Vagina (tissue), 2 donors: ENCODE data around the gene GLB1L3. TPM values are rescaled to one million over a fixed set of nuclear protein-coding genes. Genes with fewer than 3 reads are reported as not detected.

ENCODE experiments used
- DNase-seq, 2 donors: peaks; one replicate each; pipeline ENCODE4 v3.0.0-alpha.2; 2017; ENCODE audit errors: extremely low spot score in 2 of 2
- H3K27ac ChIP-seq: fragments of 200-600 bp; sonication (generic); one replicate; pipeline ENCODE4 v1.5.1; 2019
- H3K27me3 ChIP-seq: fragments of 200-600 bp; sonication (generic); one replicate; pipeline ENCODE4 v1.5.1; 2019
- H3K36me3 ChIP-seq, 2 donors: fragments of 200-600 bp; sonication (generic); one replicate each; pipeline ENCODE4 v1.5.1; 2017 to 2019
- H3K4me1 ChIP-seq: fragments of 200-600 bp; sonication (generic); one replicate; pipeline ENCODE4 v1.5.1; 2019
- H3K4me3 ChIP-seq, 2 donors: fragments of 200-600 bp; sonication (generic); 1 replicate in 1 of 2; 2 replicates in 1 of 2; pipeline ENCODE4 v1.5.1; 2016 to 2019
- H3K9me3 ChIP-seq: fragments of 200-600 bp; sonication (generic); one replicate; pipeline ENCODE4 v1.5.1; 2019
- POLR2A ChIP-seq, 2 donors: fragments of 450-650 bp; IDR thresholded peaks; one replicate each; pipeline ENCODE4 v1.6.1; 2017; ENCODE audit warnings: antibody characterized with exemption in 2 of 2, mild to moderate bottlenecking in 2 of 2, moderate library complexity in 2 of 2
- POLR2AphosphoS5 ChIP-seq, 2 donors: sonication (generic); formaldehyde crosslinking; IDR thresholded peaks; one replicate each; pipeline ENCODE4 v1.9.0; 2017; ENCODE audit warnings: antibody characterized with exemption in 2 of 2, mild to moderate bottlenecking in 2 of 2, low read depth in 1 of 2; ENCODE audit not compliant: insufficient read depth in 1 of 2
- intact Hi-C: fragments of 100-400 bp; cut with DNase I; formaldehyde crosslinking; loops from one replicate; pipeline ENCODE4 v1.15.1; 2023
- total RNA-seq: library from RNA; depleted of rRNA; stranded (reverse); fragments of >200 nt; gene quantifications from one replicate; pipeline ENCODE4 v1.2.3, GENCODE V29; 2016
- TF ChIP-seq, protein P1 (sequence below), 3 experiments: fragments of 450-650 bp in 2 of 3; fragments of 200-600 bp in 1 of 3; sonication (generic) in 1 of 3; IDR thresholded peaks; one replicate each; pipeline ENCODE4 v1.5.1; 2017 to 2019; ENCODE audit warnings: antibody characterized with exemption in 3 of 3, mild to moderate bottlenecking in 2 of 3, moderate library complexity in 2 of 3

Gene GLB1L3
- total RNA-seq, 1 donor from 2014 or later, result 2.2 TPM

DNA sequence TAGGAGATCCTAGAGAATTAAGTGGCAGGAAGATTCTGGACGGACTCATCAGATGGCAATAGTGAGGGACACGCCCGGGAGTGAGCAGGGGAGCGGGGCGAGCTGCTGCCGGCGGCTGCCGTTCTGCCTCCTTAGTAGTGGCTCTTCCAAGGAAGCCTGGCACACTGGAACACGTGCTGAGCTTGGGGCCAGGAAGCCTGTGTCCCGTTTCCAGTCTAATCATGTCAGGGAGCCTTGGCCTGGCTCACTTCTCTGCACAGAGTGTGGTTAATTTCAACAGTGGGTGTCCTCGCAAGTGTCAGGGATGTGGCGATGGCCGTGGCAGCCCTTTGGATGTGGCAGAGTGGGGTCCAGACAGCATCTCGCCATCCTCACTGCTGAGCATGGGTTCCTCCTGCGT, 16.5 kb downstream of the GLB1L3 start:
- TF ChIP-seq, protein P1, sequence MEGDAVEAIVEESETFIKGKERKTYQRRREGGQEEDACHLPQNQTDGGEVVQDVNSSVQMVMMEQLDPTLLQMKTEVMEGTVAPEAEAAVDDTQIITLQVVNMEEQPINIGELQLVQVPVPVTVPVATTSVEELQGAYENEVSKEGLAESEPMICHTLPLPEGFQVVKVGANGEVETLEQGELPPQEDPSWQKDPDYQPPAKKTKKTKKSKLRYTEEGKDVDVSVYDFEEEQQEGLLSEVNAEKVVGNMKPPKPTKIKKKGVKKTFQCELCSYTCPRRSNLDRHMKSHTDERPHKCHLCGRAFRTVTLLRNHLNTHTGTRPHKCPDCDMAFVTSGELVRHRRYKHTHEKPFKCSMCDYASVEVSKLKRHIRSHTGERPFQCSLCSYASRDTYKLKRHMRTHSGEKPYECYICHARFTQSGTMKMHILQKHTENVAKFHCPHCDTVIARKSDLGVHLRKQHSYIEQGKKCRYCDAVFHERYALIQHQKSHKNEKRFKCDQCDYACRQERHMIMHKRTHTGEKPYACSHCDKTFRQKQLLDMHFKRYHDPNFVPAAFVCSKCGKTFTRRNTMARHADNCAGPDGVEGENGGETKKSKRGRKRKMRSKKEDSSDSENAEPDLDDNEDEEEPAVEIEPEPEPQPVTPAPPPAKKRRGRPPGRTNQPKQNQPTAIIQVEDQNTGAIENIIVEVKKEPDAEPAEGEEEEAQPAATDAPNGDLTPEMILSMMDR (IDR thresholded peaks at IDR 0.05), result no peak
- TF ChIP-seq POLR2AphosphoS5 (IDR thresholded peaks at IDR 0.05; ENCODE audit: insufficient read depth in 1 of 2, low read depth in 1 of 2) (no peak), POLR2A (IDR thresholded peaks at IDR 0.05) (no peak)
- intact Hi-C loops, result no loop called here
- DNase-seq, result peak in 1 of 2 donors; percentile 94

DNA sequence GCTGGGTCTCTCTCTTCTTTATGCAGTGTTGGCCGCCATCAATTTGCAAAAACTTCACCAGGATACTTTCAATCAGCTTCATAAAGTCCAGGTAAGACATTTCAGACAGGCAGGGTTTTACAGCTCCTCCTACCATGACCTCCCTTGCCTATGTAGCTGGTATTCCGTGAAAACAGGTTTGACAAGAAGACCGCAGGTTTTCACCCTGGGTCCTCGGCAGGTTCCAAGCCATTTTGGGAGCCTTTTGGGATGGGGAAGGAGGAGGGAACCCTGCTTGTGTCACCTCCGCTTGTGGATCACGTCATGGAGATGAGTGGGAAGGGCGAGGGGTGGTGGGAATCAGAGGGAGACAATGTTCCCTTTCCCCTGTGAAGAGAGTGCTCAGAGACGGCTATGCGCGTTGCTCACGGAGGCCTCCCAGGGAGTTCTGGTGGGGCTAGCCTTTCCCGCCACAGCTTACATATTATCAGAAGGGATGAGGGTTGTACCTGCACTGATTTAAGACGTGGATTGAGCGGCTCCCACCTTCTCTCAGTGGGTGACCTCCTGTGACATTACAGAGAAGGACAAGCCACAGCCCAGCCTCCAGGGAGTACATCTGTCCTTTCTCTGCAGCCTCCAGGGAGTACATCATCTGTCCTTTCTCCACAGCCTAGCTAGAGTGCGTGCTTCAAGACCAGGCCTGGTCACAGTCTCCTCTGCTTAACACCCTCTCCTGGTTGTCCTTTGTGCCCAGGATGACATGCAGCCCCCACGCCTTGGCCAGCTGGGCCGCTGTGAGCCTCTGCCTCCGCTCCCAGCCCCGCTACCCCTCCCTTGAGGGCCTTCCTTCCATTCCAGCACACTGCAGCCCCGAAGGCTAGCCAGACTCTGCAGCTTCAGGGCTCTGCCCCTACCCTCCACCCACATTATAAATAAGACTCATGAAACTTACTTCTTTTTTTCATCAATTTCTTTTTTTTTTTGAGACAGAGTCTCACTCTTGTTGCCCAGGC, 17.2 kb downstream of the GLB1L3 start:
- Histone ChIP-seq H3K27ac (no peak overlapping the region), H3K4me1 (no peaks in the 10 kb centered on the region), H3K36me3 (no peaks in the 10 kb centered on the region), H3K27me3 (no peaks in the 10 kb centered on the region), H3K9me3 (no peaks in the 10 kb centered on the region), H3K4me3 (no peak overlapping the region)
- TF ChIP-seq POLR2AphosphoS5 (IDR thresholded peaks at IDR 0.05; ENCODE audit: insufficient read depth in 1 of 2, low read depth in 1 of 2) (no peak), POLR2A (IDR thresholded peaks at IDR 0.05) (no peak)
- TF ChIP-seq, protein P1 (IDR thresholded peaks at IDR 0.05), result no peak
- intact Hi-C loops, result no loop called here
- peak in 1 of 2 donors; percentile 84 for DNase-seq

More for the DNA sequence above, 16.5 kb downstream of the GLB1L3 start:
- H3K4me1 ChIP-seq, result no peaks in the 10 kb centered on the region
- no peaks in the 10 kb centered on the region for H3K9me3 ChIP-seq
- no peak overlapping the region for H3K27ac ChIP-seq
- no peaks in the 10 kb centered on the region for H3K27me3 ChIP-seq
- no peaks in the 10 kb centered on the region for H3K36me3 ChIP-seq
- H3K4me3 ChIP-seq, result no peak overlapping the region

DNA sequence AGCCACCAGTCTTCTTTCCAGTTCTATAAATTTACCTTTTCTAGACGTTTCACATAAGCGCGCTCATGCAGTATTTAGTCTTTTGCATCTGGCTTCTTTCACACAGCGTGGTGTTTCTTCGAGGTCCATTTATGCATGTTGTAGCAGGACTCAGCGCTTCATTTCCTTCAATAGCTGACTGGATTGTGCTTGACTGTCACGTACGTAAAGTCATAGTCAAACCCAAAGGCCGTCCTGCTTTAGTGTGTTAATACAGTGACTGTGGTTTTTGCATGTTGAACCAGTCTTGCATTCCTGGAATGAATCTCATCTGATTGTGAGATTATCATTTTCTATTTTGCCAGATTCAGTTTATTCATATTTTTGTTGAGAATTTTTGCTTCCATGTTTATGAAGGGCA, 18.5 kb downstream of the GLB1L3 start:
- H3K27me3 ChIP-seq, result no peaks in the 10 kb centered on the region
- H3K4me3 ChIP-seq, result no peak overlapping the region
- DNase-seq, result peak in 1 of 2 donors; percentile 25
- no peaks in the 10 kb centered on the region for H3K36me3 ChIP-seq
- H3K4me1 ChIP-seq, result no peaks in the 10 kb centered on the region
- TF ChIP-seq POLR2A (IDR thresholded peaks at IDR 0.05) (no peak), POLR2AphosphoS5 (IDR thresholded peaks at IDR 0.05; ENCODE audit: insufficient read depth in 1 of 2, low read depth in 1 of 2) (no peak)
- TF ChIP-seq, protein P1 (IDR thresholded peaks at IDR 0.05), result no peak
- intact Hi-C loops, result no loop called here
- H3K27ac ChIP-seq, result no peak overlapping the region
- no peaks in the 10 kb centered on the region for H3K9me3 ChIP-seq

DNA sequence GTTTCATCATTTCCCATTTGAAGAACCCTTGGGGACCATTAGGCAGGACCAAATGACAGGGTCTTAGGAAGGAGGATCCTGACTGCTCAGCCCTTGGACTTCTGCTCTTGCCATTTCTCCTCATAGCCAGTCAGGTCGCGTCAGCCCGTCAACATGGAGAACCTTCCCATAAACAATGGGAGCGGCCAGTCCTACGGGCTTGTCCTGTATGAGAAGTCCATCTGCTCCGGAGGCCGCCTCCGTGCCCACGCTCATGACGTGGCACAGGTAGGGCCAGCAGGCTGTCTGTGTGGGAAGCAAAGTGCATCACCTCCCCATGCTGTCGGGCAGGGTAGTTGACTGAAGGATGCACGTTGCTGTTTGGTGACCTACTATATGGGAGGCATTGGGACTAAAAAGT, 36.0 kb downstream of the GLB1L3 start:
- Histone ChIP-seq H3K27me3 (no peaks in the 10 kb centered on the region), H3K4me1 (no peaks in the 10 kb centered on the region), H3K36me3 (no peaks in the 10 kb centered on the region), H3K9me3 (no peaks in the 10 kb centered on the region), H3K27ac (no peak overlapping the region), H3K4me3 (no peak overlapping the region)
- intact Hi-C loops, result no loop called here
- DNase-seq, result no peak
- TF ChIP-seq POLR2A (IDR thresholded peaks at IDR 0.05), result no peak

DNA sequence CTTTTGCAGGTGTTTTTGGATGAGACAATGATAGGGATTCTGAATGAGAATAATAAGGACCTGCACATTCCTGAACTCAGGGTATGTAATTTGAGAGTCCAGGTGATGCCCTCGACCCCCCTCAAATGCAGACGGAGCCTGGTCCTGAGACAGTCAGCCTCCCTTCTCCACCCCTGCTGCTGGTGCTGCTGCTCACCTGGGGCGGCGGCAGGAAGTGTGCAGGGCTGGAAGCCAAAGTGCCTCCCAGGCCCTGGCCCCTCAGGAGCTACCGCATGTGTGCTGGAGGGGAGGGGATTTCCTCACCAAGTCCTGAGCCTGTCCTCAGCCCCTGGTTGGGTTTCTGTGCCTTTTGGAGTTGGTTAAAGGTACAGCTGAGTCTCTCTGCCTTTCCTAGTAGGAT, 36.6 kb downstream of the GLB1L3 start:
- Histone ChIP-seq H3K27ac (no peak overlapping the region), H3K4me3 (no peak overlapping the region), H3K9me3 (no peaks in the 10 kb centered on the region), H3K27me3 (no peaks in the 10 kb centered on the region), H3K36me3 (no peaks in the 10 kb centered on the region), H3K4me1 (no peaks in the 10 kb centered on the region)
- no peak for DNase-seq
- TF ChIP-seq, protein P1 (IDR thresholded peaks at IDR 0.05), result no peak
- TF ChIP-seq POLR2AphosphoS5 (IDR thresholded peaks at IDR 0.05; ENCODE audit: insufficient read depth in 1 of 2, low read depth in 1 of 2) (no peak), POLR2A (IDR thresholded peaks at IDR 0.05) (no peak)
- intact Hi-C loops, result no loop called here
